Panc1 (cell line): ENCODE data around the gene WBP1L.

Experiments used
- CTCF ChIP-seq: fragments of 450-650 bp; IDR thresholded peaks from 2 replicates; pipeline ENCODE4 v1.5.1; 2017; ENCODE audit warnings: mild to moderate bottlenecking
- POLR2AphosphoS5 ChIP-seq: IDR thresholded peaks from 2 replicates; pipeline ENCODE4 v1.6.1; 2012; ENCODE audit warnings: mild to moderate bottlenecking, low read depth, low read length, moderate library complexity
- REST ChIP-seq, 2 experiments: IDR thresholded peaks; 2 replicates each; pipeline ENCODE4 v1.6.1; 2011 to 2012; ENCODE audit warnings: low read depth in 2 of 2, control low read depth in 1 of 2, low read length in 1 of 2, mild to moderate bottlenecking in 1 of 2, moderate library complexity in 1 of 2; ENCODE audit not compliant: insufficient read depth in 1 of 2
- SIN3A ChIP-seq: IDR thresholded peaks from 2 replicates; pipeline ENCODE4 v1.6.1; 2012; ENCODE audit warnings: low read depth, mild to moderate bottlenecking, low read length, moderate library complexity, borderline replicate concordance; ENCODE audit not compliant: insufficient read depth
- TCF7L2 ChIP-seq: IDR thresholded peaks from 2 replicates; pipeline ENCODE4 v1.6.1; 2011; ENCODE audit warnings: mild to moderate bottlenecking, low read depth, low read length, inconsistent platforms

DNA sequence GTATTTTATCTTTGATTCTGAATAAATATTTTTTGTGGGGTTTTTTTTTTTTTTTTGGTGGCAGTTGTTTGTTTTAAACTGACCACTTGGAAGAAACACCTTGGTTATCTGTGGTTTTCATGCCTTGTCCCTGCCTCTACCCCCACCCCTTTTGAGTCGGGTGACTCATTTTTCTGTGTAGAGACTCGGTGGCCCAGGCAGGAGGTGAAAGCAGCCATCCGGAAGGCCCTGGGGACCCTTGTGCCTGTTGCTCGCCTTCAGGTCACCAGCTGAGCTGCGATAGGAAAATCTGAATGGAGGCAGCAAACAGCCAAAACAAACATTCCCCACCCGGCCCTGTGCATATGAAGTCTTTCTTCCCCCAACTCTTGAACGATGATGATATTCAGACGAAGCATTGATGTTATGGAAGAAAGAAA, 70.7 kb downstream of the WBP1L start:
- no peak for TF ChIP-seq CTCF
- no peak for TF ChIP-seq REST (IDR thresholded peaks at IDR 0.05; ENCODE audit: insufficient read depth in 1 of 2, low read depth in 2 of 2, low read length in 1 of 2)
- TF ChIP-seq SIN3A, result no peak
- TF ChIP-seq TCF7L2, result no peak
- no peak for TF ChIP-seq POLR2AphosphoS5
